Peyer's patch (tissue), 4 donors: Measurements from ENCODE around the gene FIGNL1. TPM values are rescaled to one million over a fixed set of nuclear protein-coding genes. Genes with fewer than 3 reads are reported as not detected.

Source experiments
- DNase-seq, 3 donors: peaks; one replicate each; pipeline ENCODE4 v3.0.0-alpha.2; 2017 to 2019
- H3K27ac ChIP-seq, 4 donors: fragments of 200-600 bp; sonication (generic); one replicate each; pipeline ENCODE4 v1.5.1; 2016 to 2019
- H3K27me3 ChIP-seq, 2 donors: fragments of 200-600 bp; sonication (generic); one replicate each; pipeline ENCODE4 v1.5.1; 2019
- H3K36me3 ChIP-seq, 3 donors: fragments of 200-600 bp; sonication (generic); one replicate each; pipeline ENCODE4 v1.5.1; 2016 to 2019
- H3K4me1 ChIP-seq, 4 donors: fragments of 200-600 bp; sonication (generic); one replicate each; pipeline ENCODE4 v1.5.1; 2016 to 2019
- H3K4me3 ChIP-seq, 4 donors: fragments of 200-600 bp; sonication (generic); 1 replicate in 3 of 4; 2 replicates in 1 of 4; pipeline ENCODE4 v1.5.1; 2016 to 2019; ENCODE audit warnings: mild to moderate bottlenecking in 1 of 4
- H3K9me3 ChIP-seq, 4 donors: fragments of 200-600 bp; sonication (generic); one replicate each; pipeline ENCODE4 v1.5.1; 2016 to 2019; ENCODE audit warnings: mild to moderate bottlenecking in 1 of 4
- CTCF ChIP-seq, 6 experiments: fragments of 450-650 bp in 4 of 6; fragments of 200-600 bp in 2 of 6; sonication (generic) in 1 of 6; IDR thresholded peaks; one replicate each; pipeline ENCODE4 v1.5.1; 2017 to 2019; ENCODE audit warnings: antibody characterized with exemption in 6 of 6, mild to moderate bottlenecking in 3 of 6, moderate library complexity in 1 of 6
- POLR2A ChIP-seq, 2 donors: fragments of 450-650 bp; IDR thresholded peaks; one replicate each; pipeline ENCODE4 v1.5.1; 2017; ENCODE audit warnings: antibody characterized with exemption in 2 of 2, mild to moderate bottlenecking in 2 of 2, moderate library complexity in 2 of 2
- small RNA-seq, 2 donors: library from RNA; depleted of rRNA; stranded (forward); fragments of <200 nt; gene quantifications; one replicate each; pipeline ENCODE3, GENCODE V24; 2016
- total RNA-seq, 4 donors: library from RNA; depleted of rRNA; stranded (reverse); fragments of >200 nt; gene quantifications; one replicate each; pipeline ENCODE4 v1.1.0, GENCODE V29; 2016

Gene FIGNL1
- total RNA-seq, 4 donors from 2014 or later: 5.5 to 12.4 (median 5.9) TPM

GRCh38 chr7:50397320-50397970 lies 52.7 kb downstream of the FIGNL1 start:
- Histone ChIP-seq H3K4me1 (peaks cover 0 to 34% (median 9%) of the 10 kb centered on the region in 4 donors), H3K4me3 (no peak overlapping the region), H3K36me3 (peaks cover 0 to 7% (median 0%) of the 10 kb centered on the region in 3 donors), H3K27ac (peak overlapping the region in 1 of 4 donors; percentile 60), H3K27me3 (no peaks in the 10 kb centered on the region), H3K9me3 (no peaks in the 10 kb centered on the region)
- no peak for TF ChIP-seq POLR2A (IDR thresholded peaks at IDR 0.05)
- no peak for TF ChIP-seq CTCF (IDR thresholded peaks at IDR 0.05)
- DNase-seq: no peak

- no peaks in the 10 kb centered on the region for H3K27me3 ChIP-seq
- peaks cover 0 to 34% (median 9%) of the 10 kb centered on the region in 4 donors for H3K4me1 ChIP-seq
- DNase-seq: no peak
- peak overlapping the region in 1 of 4 donors; percentile 60 for H3K27ac ChIP-seq
- TF ChIP-seq POLR2A (IDR thresholded peaks at IDR 0.05): no peak
- no peak for TF ChIP-seq CTCF (IDR thresholded peaks at IDR 0.05)
- no peak overlapping the region for H3K4me3 ChIP-seq
- H3K36me3 ChIP-seq: peaks cover 0 to 7% (median 0%) of the 10 kb centered on the region in 3 donors
- H3K9me3 ChIP-seq: no peaks in the 10 kb centered on the region
Observed at GRCh38 chr7:50396856-50397255, 53.3 kb downstream of the FIGNL1 start.

GRCh38 chr7:50394315-50394714 lies 55.8 kb downstream of the FIGNL1 start:
- peak overlapping the region in 1 of 4 donors; percentile 3 for H3K4me3 ChIP-seq
- peak overlapping the region in 1 of 4 donors; percentile 75 for H3K27ac ChIP-seq
- H3K9me3 ChIP-seq: no peaks in the 10 kb centered on the region
- H3K27me3 ChIP-seq: no peaks in the 10 kb centered on the region
- H3K36me3 ChIP-seq: no peaks in the 10 kb centered on the region
- H3K4me1 ChIP-seq: peaks cover 0 to 34% (median 9%) of the 10 kb centered on the region in 4 donors
- TF ChIP-seq CTCF (IDR thresholded peaks at IDR 0.05): no peak
- TF ChIP-seq POLR2A (IDR thresholded peaks at IDR 0.05): no peak
- DNase-seq: no peak

Small RNA genes lying within 50 kb of the gene (small RNA-seq; reads per million reads assigned to genes)
- 0 reads per million in 2 donors for gene RNU6-1091P

Other genes starting within 250 kb of the FIGNL1 start
- gene IKZF1, start 145.6 kb downstream of the FIGNL1 start, total RNA-seq: 100 to 1,000 TPM in 1 of 4 donors, 10 to 100 TPM in 3; 25.3 to 108 (median 31.7) TPM
- 100 to 1,000 TPM in 3 of 4 donors, 10 to 100 TPM in 1; 56.9 to 314 (median 200) TPM for gene DDC, start 115.1 kb upstream of the FIGNL1 start, total RNA-seq